Measurements from ENCODE around the gene WNT7B. TPM values are rescaled to one million over a fixed set of nuclear protein-coding genes. Genes with fewer than 3 reads are reported as not detected.
"Not testable (repeated sequence)": the region's sequence is repeated elsewhere in the genome, so short reads cannot be mapped to it uniquely, and the experiment has no call there.

The WNT7B gene
- polyA plus RNA-seq, 1 donor from 2014 or later = not detected

DNA sequence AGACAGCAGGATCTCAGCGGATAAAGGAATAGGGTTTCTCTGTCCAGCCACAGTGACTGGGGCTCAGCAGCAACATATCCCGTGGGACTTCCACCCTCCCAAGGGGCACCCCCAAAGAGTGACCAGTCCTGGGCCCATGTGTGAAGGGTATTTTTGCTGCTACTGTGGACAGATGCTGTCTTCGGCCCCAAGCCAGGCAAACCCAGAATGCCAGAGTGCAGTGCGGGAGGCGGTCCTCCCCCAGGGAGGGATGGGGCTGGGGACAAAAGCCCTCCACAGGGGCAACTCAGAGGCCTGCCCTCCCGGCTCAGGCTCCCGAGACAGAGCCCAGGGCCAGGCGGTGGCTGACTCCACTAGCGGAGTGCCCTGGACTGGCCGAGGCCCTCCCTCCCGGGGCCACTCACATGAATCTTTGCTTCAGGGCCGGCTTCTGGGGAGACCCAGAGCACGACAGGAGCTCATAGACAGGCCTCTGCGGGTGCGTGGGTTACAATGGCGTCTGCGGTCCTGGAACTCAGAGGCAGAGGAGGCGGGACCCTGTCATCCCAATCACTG, 34.7 kb upstream of the WNT7B start:
- Mint-ChIP-seq H3K4me3 (peak overlapping the region in 3 of 4 donors; percentile 16 to 73 (median 20)), H3K4me1 (peaks cover 0 to 5% (median 3%) of the 10 kb centered on the region in 3 donors), H3K27me3 (no peaks in the 10 kb centered on the region), H3K27ac (no peak overlapping the region), H3K9me3 (peaks cover 0 to 8% (median 2%) of the 10 kb centered on the region in 3 donors), H3K36me3 (peaks cover 2% of the 10 kb centered on the region)

DNA sequence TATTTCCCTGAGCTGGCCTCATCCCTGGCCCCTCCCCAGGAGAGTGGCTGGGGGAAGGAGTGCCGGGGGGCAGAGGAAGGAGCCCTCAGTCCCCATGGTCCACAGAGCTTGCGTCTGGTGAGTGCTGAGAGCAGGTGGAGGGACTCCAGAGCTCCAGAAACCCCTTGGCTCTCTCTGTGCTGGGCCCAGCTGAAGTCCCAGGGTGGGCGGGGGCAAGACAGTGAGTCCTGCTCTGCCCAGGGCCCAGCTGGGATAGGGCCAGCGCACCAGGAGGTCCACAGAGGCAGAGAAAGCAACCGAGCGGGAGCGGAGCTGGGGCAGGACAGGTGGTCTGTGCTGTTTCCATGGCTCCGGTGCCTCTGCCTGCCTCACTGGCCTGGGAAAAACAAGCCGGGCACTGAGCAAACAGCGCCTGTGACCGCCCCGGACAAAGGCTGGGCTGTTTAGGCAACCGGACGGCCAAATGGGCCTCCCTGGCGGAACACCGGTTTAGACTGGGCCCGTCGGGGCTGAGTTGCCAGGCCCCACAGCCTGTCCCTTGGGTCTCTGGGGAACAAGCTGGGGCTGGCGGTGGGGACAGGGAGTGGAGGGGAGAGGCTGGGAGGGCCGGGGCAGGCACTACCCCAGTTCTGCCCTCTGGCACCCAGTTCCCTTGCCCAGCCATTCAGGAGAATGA, 34.1 kb upstream of the WNT7B start:
- Mint-ChIP-seq H3K9me3 (peaks cover 0 to 8% (median 2%) of the 10 kb centered on the region in 3 donors), H3K27ac (no peak overlapping the region), H3K36me3 (peaks cover 2% of the 10 kb centered on the region), H3K27me3 (no peaks in the 10 kb centered on the region), H3K4me1 (peaks cover 0 to 9% (median 6%) of the 10 kb centered on the region in 3 donors), H3K4me3 (peak overlapping the region in 2 of 4 donors; percentile 18 to 78)

DNA sequence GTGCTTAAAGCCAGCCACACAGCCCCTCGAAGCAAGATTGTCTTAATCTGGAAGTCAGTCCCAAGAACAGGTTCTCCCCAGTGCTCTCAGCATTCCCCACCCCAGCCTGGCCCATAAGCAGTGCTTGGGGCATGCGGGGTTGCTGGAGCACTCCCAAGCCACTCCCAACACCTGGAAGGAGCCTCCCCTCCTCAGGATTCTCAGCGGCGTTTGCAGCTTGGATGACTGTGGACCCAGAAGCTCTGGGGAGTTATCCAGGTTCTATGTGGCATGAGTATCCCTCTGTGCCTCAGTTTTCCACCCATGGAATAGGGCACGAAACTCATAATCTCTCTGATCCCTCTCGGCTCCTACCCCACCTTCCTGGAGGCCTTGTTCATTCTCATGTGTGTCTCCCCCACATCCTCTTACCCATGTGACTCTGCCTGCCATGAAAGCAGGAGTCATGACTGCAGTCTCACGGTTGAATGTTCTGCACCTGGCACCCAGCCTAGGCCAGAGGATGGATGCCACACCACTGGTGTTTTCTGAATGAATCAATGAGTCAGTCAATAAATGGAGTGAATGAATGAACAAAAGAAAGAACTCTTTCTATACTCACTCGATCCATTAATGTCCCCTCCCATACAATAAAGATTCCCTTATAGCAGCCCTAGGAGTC, 33.4 kb upstream of the WNT7B start:
- H3K27ac Mint-ChIP-seq = no peak overlapping the region
- no peaks in the 10 kb centered on the region for H3K27me3 Mint-ChIP-seq
- H3K4me1 Mint-ChIP-seq = peaks cover 0 to 10% (median 6%) of the 10 kb centered on the region in 3 donors
- peak overlapping the region in 2 of 4 donors; percentile 18 to 48 for H3K4me3 Mint-ChIP-seq
- peaks cover 0 to 8% (median 2%) of the 10 kb centered on the region in 3 donors for H3K9me3 Mint-ChIP-seq
- H3K36me3 Mint-ChIP-seq = peaks cover 2% of the 10 kb centered on the region

DNA sequence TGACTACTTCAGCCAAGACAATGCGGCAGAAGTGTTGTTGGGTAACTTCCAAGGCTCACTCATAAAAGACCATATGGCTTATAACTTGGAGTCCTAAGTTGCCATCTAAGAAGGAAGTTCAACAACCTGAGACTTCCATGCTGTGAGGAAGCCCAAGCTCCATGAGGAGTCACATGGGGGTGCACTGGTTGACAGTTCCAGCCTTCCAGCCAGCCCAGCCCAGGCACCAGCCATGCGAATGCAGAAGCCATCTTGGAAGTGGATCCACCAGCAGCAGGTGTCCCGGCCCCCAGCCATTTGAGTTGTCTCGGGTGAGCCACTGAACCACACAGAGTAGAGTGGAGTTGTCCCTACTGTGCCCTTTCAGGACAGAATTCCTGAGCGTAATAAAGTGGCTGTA, 32.8 kb upstream of the WNT7B start:
- peaks cover 2% of the 10 kb centered on the region for H3K36me3 Mint-ChIP-seq
- H3K4me3 Mint-ChIP-seq = no peak overlapping the region
- no peak overlapping the region for H3K27ac Mint-ChIP-seq
- H3K27me3 Mint-ChIP-seq = no peaks in the 10 kb centered on the region
- peaks cover 0 to 8% (median 2%) of the 10 kb centered on the region in 3 donors for H3K9me3 Mint-ChIP-seq
- H3K4me1 Mint-ChIP-seq = peaks cover 0 to 10% (median 3%) of the 10 kb centered on the region in 3 donors

DNA sequence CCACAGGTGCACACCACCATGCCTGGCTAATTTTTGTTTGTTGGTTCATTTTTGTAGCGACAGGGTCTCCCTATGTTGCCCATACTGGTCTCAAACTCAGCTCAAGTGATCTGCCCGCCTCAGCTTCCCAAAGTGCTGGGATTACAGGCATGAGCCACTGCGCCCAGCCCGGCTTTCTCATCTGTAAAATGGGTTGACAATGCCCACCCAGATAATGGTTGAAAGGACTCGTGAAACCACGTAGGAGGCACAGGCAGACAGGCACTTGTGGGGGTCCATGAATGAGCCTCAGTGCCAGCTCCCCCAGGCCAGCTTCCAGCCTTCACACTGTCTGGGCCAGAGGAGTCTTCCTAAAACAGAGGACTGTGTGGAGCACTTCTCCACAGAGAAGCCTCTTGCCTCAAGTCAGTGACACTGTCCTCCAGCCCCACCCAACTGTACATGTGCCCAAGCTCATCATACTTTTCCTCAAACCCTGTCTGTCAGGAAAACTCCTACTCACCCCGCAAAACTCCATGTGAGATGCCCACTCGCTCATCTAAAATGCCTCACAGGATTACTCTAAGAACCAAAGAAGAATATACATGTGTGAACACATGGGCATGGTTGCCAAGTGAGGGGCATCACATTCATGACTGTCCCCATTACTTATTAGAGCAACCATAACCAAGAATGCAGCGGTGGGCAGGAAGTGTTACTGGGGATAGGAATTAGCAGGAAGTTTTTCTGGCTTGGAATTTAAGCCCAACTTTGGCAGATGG, 32.1 kb upstream of the WNT7B start:
- Mint-ChIP-seq H3K27me3 (no peaks in the 10 kb centered on the region), H3K36me3 (peaks cover 2% of the 10 kb centered on the region), H3K27ac (peak overlapping the region in 1 of 3 donors; percentile 54), H3K4me3 (no peak overlapping the region), H3K4me1 (peaks cover 0 to 10% (median 3%) of the 10 kb centered on the region in 3 donors), H3K9me3 (peaks cover 0 to 8% (median 2%) of the 10 kb centered on the region in 3 donors)

DNA sequence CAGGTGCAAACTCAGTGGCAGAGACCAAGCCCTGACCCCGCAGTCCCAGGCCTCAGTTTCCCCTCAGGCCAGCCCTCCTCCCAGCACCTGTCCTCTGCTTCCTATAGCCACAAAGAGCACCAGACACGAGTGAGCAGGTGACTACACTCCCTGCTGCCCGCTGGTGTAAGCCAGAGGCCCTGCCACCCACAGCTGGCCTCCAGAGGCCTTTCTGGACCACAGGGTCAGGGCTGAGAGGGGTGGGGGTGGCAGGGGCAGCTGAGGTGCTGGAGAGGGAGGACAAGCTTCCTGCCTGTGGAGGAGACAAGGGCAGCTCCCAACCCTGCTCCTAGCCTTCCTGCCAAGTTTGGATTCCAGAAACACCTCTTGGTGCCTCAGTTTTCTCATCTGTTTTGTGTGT, 31.3 kb upstream of the WNT7B start:
- Mint-ChIP-seq H3K9me3 (peaks cover 0 to 8% (median 2%) of the 10 kb centered on the region in 3 donors), H3K4me1 (peaks cover 0 to 10% (median 3%) of the 10 kb centered on the region in 3 donors), H3K27me3 (no peaks in the 10 kb centered on the region), H3K27ac (no peak overlapping the region), H3K4me3 (no peak overlapping the region), H3K36me3 (peaks cover 2% of the 10 kb centered on the region)

DNA sequence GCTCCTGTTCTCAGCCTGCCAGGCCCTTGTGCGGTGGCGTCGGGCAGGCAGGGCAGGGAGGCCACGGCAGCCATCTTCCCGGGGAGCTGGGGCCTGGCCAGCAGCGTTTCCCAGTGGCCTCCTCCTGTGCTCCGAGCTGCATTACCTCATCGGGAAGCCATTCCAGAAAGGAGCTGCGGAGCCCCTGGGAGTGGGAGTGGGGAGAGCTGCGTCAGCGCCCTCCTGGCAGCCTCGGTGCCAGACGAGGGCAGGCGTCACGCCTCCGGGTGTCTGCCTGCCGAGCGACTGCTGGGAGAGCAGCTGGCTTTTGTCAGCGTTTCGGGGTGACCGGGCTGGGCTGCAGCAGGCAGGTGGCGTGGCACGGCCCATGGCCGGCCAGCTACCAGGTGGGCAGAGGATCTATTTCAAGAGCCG, 30.9 kb upstream of the WNT7B start:
- Mint-ChIP-seq H3K27ac (no peak overlapping the region), H3K4me1 (peaks cover 0 to 7% (median 3%) of the 10 kb centered on the region in 3 donors), H3K27me3 (no peaks in the 10 kb centered on the region), H3K36me3 (peaks cover 2% of the 10 kb centered on the region), H3K9me3 (peaks cover 0 to 8% (median 2%) of the 10 kb centered on the region in 3 donors), H3K4me3 (no peak overlapping the region)

DNA sequence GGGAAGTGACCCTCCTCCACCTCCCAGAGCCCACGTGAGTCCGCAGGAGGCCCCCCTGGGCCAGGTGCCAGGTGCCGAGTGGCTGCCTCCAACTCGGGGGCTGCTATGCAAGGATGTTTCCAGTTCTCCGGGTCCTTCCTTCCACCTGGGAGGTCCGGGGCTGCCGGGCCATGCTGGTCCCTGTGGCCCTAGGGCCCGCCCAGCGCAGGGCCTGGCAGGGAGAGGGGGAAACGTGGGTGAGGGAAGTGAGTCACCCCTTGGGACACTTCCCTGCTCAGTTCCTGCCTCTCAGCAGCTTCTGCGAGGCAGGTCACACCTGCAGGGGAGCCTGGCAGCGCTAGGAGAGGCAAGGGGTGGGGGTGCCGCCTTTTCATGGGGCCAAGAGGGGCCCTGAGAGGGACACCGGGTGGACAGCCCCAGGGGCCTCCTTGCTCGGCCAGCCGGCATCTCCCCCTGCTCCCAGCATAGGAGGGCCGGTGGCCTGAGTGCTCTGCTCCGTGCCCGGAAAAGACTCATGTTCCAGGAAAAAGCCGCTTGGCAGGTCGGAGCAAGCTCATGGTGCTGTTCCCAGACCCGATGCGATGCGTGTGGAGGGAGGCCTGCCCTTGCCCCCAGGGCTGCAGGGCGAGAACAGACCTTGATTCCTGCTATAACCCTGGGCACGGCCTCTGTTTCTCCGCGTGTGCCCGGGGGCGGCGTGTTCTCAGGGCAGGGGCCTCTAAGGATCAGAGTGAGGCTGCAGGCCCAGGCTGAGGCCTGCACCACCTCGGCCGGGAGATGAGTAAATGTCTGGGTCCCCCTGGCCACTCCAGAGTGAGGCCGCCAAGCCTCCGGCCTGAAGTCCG, 30.3 kb upstream of the WNT7B start:
- H3K27me3 Mint-ChIP-seq = no peaks in the 10 kb centered on the region
- H3K4me1 Mint-ChIP-seq = peaks cover 0 to 7% (median 3%) of the 10 kb centered on the region in 3 donors
- no peak overlapping the region for H3K27ac Mint-ChIP-seq
- peaks cover 2% of the 10 kb centered on the region for H3K36me3 Mint-ChIP-seq
- H3K4me3 Mint-ChIP-seq = peak overlapping the region in 1 of 4 donors; percentile 37
- peaks cover 0 to 8% (median 2%) of the 10 kb centered on the region in 3 donors for H3K9me3 Mint-ChIP-seq

DNA sequence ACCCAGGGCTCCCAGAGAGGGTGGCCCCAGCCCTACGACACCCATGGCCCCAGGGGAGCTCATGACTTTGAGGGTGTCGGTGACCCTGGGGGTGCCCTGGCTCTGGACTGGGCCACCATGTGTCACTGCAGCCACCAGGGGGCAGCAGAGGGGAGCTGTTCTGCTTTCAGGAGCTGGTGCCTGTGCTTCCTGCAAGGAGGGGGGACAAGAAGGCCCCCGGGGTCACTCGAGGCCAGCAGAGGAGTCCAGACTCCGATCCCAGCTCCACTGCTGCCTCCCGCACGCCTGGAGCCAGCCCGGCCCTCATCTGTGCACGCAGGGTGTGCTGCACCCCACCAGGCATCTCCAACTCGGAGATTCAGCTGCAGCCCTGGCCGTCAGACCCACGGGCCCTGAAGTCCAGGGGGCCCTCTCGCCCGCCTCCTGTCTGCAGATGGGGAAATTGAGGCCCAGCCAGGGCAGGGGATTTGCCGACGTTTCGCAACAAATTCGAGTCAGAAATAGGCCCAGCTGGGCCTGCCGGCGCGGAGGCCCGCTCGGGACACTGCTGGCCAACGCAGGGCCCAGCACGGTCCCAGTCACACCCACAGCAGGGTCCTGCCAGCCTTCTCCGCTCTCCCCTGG, 29.5 kb upstream of the WNT7B start:
- H3K27ac Mint-ChIP-seq = no peak overlapping the region

DNA sequence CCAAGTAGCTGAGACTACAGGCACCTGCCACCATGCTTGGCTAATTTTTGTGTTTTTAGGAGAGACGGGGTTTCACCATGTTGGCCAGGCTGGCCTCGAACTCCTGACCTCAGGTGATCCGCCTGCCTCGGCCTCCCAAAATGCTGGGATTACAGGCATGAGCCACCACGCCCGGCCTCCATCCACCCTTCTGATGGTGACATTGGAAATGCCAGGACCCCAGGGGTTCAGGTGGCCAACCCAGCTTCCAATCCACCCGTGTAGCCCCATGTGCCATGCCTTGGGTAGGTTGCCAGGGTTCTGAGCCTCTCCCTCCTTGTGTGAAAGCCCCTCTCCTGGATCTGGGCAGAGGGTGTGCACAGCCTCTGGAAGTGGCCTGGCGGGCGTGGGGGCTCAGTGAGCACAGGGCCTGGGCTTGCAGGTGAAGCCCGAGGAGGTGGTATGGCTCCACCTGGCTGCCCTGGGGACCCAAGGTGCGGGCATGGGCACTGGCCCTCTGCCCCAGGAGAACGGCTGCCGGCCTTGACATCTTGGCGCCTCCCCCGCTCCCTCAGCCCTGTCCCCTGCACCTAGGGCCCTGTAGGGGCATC, 28.2 kb upstream of the WNT7B start:
- not testable (repeated sequence) for H3K36me3 Mint-ChIP-seq, H3K27me3 Mint-ChIP-seq, H3K4me1 Mint-ChIP-seq, H3K9me3 Mint-ChIP-seq, H3K4me3 Mint-ChIP-seq, H3K27ac Mint-ChIP-seq

More for the DNA sequence above, 29.5 kb upstream of the WNT7B start:
- Mint-ChIP-seq H3K9me3 (peaks cover 0 to 8% (median 2%) of the 10 kb centered on the region in 3 donors), H3K4me3 (no peak overlapping the region), H3K36me3 (peaks cover 2% of the 10 kb centered on the region), H3K4me1 (peaks cover 0 to 7% (median 3%) of the 10 kb centered on the region in 3 donors), H3K27me3 (no peaks in the 10 kb centered on the region)

DNA sequence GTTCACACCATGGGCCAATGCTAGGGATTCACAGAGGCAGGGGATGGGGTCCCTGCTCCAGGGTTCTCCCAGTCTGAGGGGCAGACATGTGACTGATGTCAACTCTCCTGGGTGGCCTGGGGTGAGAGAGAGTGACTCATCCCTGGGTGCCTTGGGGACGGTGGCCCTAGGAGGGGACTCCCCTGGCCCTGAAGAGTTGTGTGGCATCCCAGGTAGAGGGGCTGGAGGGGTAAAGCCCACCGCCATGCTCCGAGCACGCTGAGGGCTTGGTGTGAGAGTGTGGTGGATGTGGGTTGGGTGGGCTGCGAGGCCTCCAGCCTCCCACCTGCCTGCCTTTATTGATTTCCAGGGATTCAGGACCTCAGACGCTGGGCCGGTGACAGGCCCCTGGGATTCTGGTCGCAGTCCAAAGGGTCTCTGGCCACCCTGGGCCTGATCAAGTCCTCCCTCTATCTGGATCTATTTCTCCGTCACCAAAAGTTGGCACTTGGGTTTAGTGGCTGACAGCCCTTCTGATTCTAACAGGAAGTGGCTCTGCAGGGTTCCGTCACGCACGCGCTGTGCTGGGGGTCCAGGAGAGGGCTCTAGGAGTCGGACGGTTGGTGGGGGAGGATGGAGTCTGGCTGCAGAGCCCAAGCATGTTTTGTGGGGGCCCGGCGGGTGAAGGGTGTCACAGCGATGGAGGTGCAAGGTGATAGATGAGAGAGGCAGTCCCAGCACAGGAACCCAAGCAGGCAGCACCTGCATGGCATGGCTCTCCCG, 27.3 kb upstream of the WNT7B start:
- peaks cover 0 to 7% (median 3%) of the 10 kb centered on the region in 3 donors for H3K4me1 Mint-ChIP-seq
- H3K36me3 Mint-ChIP-seq = no peaks in the 10 kb centered on the region
- peaks cover 0 to 2% (median 0%) of the 10 kb centered on the region in 3 donors for H3K9me3 Mint-ChIP-seq
- peak overlapping the region in 1 of 4 donors; percentile 58 for H3K4me3 Mint-ChIP-seq
- H3K27ac Mint-ChIP-seq = peak overlapping the region in 1 of 3 donors; percentile 25
- H3K27me3 Mint-ChIP-seq = no peaks in the 10 kb centered on the region

DNA sequence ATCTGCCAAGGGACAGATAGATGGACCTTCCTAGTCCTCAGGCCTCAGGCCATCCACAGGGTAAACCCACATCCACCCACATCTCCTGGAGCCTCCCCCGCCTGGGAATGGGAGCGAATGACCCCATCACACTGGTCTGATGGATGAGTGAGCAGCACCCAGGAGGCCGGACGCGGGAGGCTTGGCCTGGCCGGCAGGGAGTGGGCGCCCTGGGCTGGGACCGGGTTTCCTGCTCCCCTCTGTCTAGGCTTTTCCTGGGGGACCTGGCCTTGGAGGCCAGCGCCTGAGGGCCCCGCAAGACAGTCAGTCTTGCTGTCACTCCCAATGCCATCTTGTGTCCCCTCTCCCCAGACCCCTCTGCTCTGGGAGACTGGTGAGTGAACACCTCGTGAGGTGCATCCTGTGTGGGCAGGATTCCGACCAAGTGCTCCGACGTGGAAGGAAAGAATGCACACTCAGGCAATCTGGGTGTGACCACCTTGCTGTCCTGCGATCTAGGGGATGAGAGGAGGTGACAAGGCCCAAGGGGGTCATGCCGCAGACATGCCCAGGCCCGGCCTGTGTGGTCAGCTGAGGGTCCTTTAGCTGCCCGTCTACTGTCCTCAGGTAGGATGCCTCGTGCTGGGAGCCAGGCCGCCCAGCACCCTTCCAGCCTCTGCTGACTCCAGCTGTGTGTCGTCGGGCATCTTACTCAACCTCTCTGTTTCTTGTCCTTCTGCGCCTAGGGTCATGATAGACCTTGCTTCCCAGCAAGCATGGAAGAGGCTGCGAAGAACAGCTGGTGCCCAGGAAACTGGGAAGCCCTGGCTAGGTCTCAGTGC, 26.5 kb upstream of the WNT7B start:
- Mint-ChIP-seq H3K27me3 (peaks cover 2% of the 10 kb centered on the region), H3K36me3 (no peaks in the 10 kb centered on the region), H3K27ac (peak overlapping the region in 1 of 3 donors; percentile 44), H3K4me3 (no peak overlapping the region), H3K9me3 (no peaks in the 10 kb centered on the region), H3K4me1 (peaks cover 0 to 7% (median 5%) of the 10 kb centered on the region in 3 donors)

Measured in IgD-negative memory B cell (primary cell).